Measurements from ENCODE around the gene SLA2. TPM values are rescaled to one million over a fixed set of nuclear protein-coding genes. Genes with fewer than 3 reads are reported as not detected.
A peak's percentile ranks its signal among the peaks of the same experiment; 100 is the strongest.
"Not testable (repeated sequence)": the region's sequence is repeated elsewhere in the genome, so short reads cannot be mapped to it uniquely, and the experiment has no call there.

SLA2 gene, protein sequence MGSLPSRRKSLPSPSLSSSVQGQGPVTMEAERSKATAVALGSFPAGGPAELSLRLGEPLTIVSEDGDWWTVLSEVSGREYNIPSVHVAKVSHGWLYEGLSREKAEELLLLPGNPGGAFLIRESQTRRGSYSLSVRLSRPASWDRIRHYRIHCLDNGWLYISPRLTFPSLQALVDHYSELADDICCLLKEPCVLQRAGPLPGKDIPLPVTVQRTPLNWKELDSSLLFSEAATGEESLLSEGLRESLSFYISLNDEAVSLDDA
- polyA plus RNA-seq (2012; ENCODE audit: missing spikeins), result 0.70 TPM

- TF ChIP-seq POLR2AphosphoS5 (IDR thresholded peaks at IDR 0.05; ENCODE audit: low read depth, low read length), result no peak
- TF ChIP-seq TAF1 (IDR thresholded peaks at IDR 0.05; ENCODE audit: borderline replicate concordance, low read depth, low read length), result no peak
- no peak; the same call in 1 of the 2 replicates for TF ChIP-seq POLR2A (IDR thresholded peaks at IDR 0.05; ENCODE audit: low read depth, low read length)
- FAIRE-seq, result no peak
- peak; percentile 32 for DNase-seq (ENCODE audit: insufficient read length)
Observed at GRCh38 chr20:36645998-36646397, at the start of gene SLA2. Gene SLA2 (minus strand): TSS chr20:36646196. CDS start chr20:36641335, 4,861 bp downstream.

DNA sequence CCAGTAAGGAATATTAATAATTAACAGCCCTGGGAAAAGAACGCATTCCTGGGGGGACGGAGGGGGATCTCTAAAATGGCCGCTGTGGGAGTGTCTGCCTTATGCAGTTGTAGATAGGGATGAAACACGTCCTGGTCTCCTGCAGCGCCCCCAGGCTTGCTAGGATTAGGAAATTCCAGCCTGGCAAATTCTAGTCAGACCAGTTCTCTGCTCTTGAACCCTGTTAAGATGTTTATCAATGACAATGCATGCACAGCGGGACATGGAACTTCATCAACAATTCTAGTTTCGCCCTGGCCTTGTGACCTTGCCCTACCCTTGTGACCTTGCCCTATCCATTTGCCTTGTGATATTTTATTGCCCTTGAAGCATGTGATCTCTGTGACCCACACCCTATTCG, 49.5 kb upstream of the SLA2 start:
- DNase-seq (ENCODE audit: insufficient read length); FAIRE-seq: not testable (repeated sequence)

GRCh38 chr20:36688630-36689029, 42.6 kb upstream of the SLA2 start:
- FAIRE-seq, result no peak
- no peak for DNase-seq (ENCODE audit: insufficient read length)
- no peak for TF ChIP-seq TAF1 (IDR thresholded peaks at IDR 0.05; ENCODE audit: borderline replicate concordance, low read depth, low read length)
- no peak for TF ChIP-seq POLR2AphosphoS5 (IDR thresholded peaks at IDR 0.05; ENCODE audit: low read depth, low read length)
- no peak for TF ChIP-seq POLR2A (IDR thresholded peaks at IDR 0.05; ENCODE audit: low read depth, low read length)

GRCh38 chr20:36687850-36688249, 41.9 kb upstream of the SLA2 start:
- TF ChIP-seq POLR2A (IDR thresholded peaks at IDR 0.05; ENCODE audit: low read depth, low read length) (no peak), TAF1 (IDR thresholded peaks at IDR 0.05; ENCODE audit: borderline replicate concordance, low read depth, low read length) (no peak), POLR2AphosphoS5 (IDR thresholded peaks at IDR 0.05; ENCODE audit: low read depth, low read length) (no peak)
- DNase-seq (ENCODE audit: insufficient read length) (no peak), FAIRE-seq (no peak)

GRCh38 chr20:36686944-36687343, 40.9 kb upstream of the SLA2 start:
- DNase-seq (ENCODE audit: insufficient read length) (no peak), FAIRE-seq (no peak)
- TF ChIP-seq POLR2A (IDR thresholded peaks at IDR 0.05; ENCODE audit: low read depth, low read length) (no peak), TAF1 (IDR thresholded peaks at IDR 0.05; ENCODE audit: borderline replicate concordance, low read depth, low read length) (no peak), POLR2AphosphoS5 (IDR thresholded peaks at IDR 0.05; ENCODE audit: low read depth, low read length) (no peak)

DNA sequence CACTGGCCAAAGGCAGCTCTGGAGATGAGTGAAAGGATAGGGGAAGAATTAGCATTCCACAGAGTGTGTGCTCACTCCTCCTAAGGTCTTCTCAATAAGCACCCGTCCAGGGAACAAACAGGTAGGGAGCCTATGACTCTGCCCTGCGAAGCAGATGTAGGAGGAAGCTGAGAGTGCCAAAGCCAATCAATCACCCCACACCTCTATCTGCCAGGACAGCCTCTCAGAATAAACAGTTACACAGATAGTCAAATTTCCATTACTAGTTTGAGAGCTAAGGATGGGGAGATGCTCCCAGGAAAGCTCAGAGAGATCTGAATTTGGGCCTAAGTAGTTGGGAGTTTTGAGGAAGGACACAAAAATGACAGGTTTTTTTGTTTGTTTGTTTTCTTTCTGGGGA, 40.5 kb upstream of the SLA2 start:
- FAIRE-seq, result no peak
- TF ChIP-seq POLR2A (IDR thresholded peaks at IDR 0.05; ENCODE audit: low read depth, low read length) (no peak), TAF1 (IDR thresholded peaks at IDR 0.05; ENCODE audit: borderline replicate concordance, low read depth, low read length) (no peak), POLR2AphosphoS5 (IDR thresholded peaks at IDR 0.05; ENCODE audit: low read depth, low read length) (no peak)
- no peak for DNase-seq (ENCODE audit: insufficient read length)

DNA sequence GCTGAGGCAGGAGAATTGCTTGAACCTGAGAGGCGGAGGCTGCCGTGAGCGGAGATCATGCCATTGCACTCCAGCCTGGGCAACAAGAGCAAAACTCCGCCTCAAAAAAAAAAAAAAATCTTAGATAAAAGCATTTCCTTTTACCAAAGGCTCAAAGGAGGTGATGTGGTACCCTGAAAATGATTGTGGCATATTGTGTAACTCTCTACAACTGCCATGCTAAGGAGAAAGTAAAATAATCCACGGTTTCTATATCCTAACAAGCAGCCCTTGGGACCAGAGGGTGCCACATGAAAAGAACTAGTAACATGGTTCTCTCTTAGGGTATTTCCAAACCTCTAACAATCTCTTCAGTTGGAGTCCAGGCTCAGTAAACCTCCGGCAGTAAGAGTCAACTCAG, 38.8 kb upstream of the SLA2 start:
- FAIRE-seq (no peak), DNase-seq (ENCODE audit: insufficient read length) (no peak)
- TF ChIP-seq POLR2AphosphoS5 (IDR thresholded peaks at IDR 0.05; ENCODE audit: low read depth, low read length), result no peak
- TF ChIP-seq POLR2A (IDR thresholded peaks at IDR 0.05; ENCODE audit: low read depth, low read length), result no peak
- no peak for TF ChIP-seq TAF1 (IDR thresholded peaks at IDR 0.05; ENCODE audit: borderline replicate concordance, low read depth, low read length)

DNA sequence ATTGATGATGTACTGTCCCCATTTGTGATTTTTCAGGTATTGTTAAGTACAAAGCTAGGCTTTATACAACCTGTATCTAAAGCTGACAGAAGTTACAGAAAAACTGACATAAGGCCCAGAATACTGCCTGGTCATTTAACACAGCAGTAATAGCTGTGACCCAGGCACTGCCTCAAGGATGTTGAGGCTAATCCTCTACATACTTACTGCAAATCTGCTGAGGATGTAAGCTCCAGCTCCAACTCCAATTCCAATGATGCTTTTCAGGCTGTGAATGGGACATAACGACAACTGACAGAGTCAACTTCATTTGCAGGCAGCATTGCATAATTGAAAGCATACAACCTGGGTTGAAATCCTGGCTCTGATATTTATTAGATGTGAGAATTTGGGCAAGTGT, 36.3 kb upstream of the SLA2 start:
- TF ChIP-seq POLR2AphosphoS5 (IDR thresholded peaks at IDR 0.05; ENCODE audit: low read depth, low read length) (no peak), TAF1 (IDR thresholded peaks at IDR 0.05; ENCODE audit: borderline replicate concordance, low read depth, low read length) (no peak), POLR2A (IDR thresholded peaks at IDR 0.05; ENCODE audit: low read depth, low read length) (no peak)
- DNase-seq (ENCODE audit: insufficient read length) (no peak), FAIRE-seq (no peak)

GRCh38 chr20:36677422-36677771, 31.4 kb upstream of the SLA2 start:
- TF ChIP-seq POLR2AphosphoS5 (IDR thresholded peaks at IDR 0.05; ENCODE audit: low read depth, low read length) (no peak), POLR2A (IDR thresholded peaks at IDR 0.05; ENCODE audit: low read depth, low read length) (no peak)
- DNase-seq (ENCODE audit: insufficient read length), result no peak
- no peak for FAIRE-seq

DNA sequence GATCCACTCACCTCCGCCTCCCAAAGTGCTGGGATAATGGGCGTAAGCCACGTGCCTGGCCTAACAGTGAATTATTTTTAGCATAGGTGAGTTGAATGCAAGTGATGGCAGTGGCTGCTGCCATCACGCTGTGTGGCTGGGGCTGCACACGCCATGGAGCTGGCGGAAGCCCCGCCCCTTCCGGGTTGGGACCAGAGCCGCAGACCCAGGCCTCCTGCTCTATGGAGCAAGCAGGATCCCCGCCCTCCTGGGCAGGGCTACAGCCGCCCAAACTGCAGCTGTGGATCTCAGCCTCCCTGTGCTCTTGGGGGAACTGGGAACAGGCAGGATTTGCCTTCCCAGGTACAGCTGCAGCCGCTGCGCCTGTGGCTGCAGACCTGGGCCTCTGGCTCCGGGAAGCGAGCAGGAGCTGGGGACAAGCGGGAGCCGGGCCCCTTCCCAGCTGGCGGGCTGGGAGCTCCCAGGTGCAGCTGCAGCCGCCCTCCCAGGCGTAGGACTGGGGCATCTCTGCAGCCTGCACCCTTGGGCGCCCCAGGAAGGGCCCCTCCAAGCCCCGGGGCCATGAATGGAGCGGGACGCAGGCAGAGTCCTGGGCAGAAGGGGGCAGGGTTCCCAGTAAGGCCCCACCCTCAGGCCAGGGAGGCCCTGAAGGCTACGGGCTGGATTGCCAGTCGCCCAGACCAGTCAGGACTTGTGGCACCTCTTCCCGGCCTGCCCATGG, 30.9 kb upstream of the SLA2 start:
- FAIRE-seq, result no peak
- TF ChIP-seq POLR2A (IDR thresholded peaks at IDR 0.05; ENCODE audit: low read depth, low read length) (no peak), TAF1 (IDR thresholded peaks at IDR 0.05; ENCODE audit: borderline replicate concordance, low read depth, low read length) (no peak), POLR2AphosphoS5 (IDR thresholded peaks at IDR 0.05; ENCODE audit: low read depth, low read length) (no peak)
- no peak for DNase-seq (ENCODE audit: insufficient read length)

DNA sequence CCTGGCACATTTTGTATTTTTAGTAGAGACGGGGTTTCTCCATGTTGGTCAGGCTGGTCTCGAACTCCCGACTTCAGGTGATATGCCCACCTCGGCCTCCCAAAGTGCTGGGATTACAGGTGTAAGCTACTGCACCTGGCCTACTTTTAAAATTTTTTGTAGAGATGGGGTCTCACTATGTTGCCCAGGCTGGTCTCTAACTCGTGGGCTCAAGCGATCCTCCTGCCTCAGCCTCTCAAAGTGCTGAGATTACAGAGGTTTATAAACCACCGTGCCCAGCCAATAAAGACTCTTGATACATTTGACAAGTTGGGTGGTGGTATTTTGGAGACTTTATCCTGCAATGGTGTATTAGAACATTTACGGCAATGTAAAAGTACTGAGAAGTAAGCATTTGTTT, 29.5 kb upstream of the SLA2 start:
- not testable (repeated sequence) for DNase-seq (ENCODE audit: insufficient read length); FAIRE-seq

GRCh38 chr20:36672991-36673390, 27.0 kb upstream of the SLA2 start:
- no peak for FAIRE-seq
- DNase-seq (ENCODE audit: insufficient read length), result no peak
- TF ChIP-seq TAF1 (IDR thresholded peaks at IDR 0.05; ENCODE audit: borderline replicate concordance, low read depth, low read length) (no peak), POLR2AphosphoS5 (IDR thresholded peaks at IDR 0.05; ENCODE audit: low read depth, low read length) (no peak), POLR2A (IDR thresholded peaks at IDR 0.05; ENCODE audit: low read depth, low read length) (no peak)
